Panc1 (cell line): ENCODE data around the gene METTL26. TPM values are rescaled to one million over a fixed set of nuclear protein-coding genes. Genes with fewer than 3 reads are reported as not detected.

ENCODE experiments used
- ATAC-seq: fragments of 200-7000 bp; cut with Tn5 transposase; 2 replicates; pipeline ENCODE4 v1.9.1; 2020; ENCODE audit warnings: mild to moderate bottlenecking, moderate library complexity
- BruUV-seq: library from RNA; stranded (reverse); fragments of 400-500 nt; replicated peaks from 2 replicates; lab custom pipeline; 2021; lab: Mats Ljungman, UMichigan
- CTCF ChIA-PET: fragments of 300-600 bp; sonication (Branson Sonifier 250); formaldehyde crosslinking; loops from one replicate; lab custom pipeline; 2022; ENCODE audit warnings: antibody characterized with exemption; lab: Charles Lee
- POLR2A ChIA-PET: fragments of 300-600 bp; sonication (Branson Sonifier 250); formaldehyde crosslinking; loops from one replicate; lab custom pipeline; 2022; ENCODE audit warnings: antibody characterized with exemption; lab: Charles Lee
- DNase-seq: peaks from one replicate; pipeline ENCODE4 v3.0.0-alpha.2; 2010; ENCODE audit warnings: low read depth, low spot score
- H3K27ac ChIP-seq: 2 replicates; pipeline ENCODE4 v1.5.1; 2011; ENCODE audit warnings: mild to moderate bottlenecking, low read length, inconsistent platforms
- H3K27me3 ChIP-seq: fragments of 200-500 bp; sonication (Bioruptor generic); 2 replicates; pipeline ENCODE4 v1.6.0; 2014; ENCODE audit warnings: low read length, inconsistent platforms; ENCODE audit not compliant: control insufficient read depth, insufficient read depth
- H3K36me3 ChIP-seq: fragments of 200-500 bp; sonication (Bioruptor generic); 2 replicates; pipeline ENCODE4 v1.5.1; 2014; ENCODE audit warnings: inconsistent platforms, mild to moderate bottlenecking, low read length, moderate library complexity; ENCODE audit not compliant: control insufficient read depth, insufficient read depth
- H3K4me1 ChIP-seq: 2 replicates; pipeline ENCODE4 v1.5.1; 2011; ENCODE audit warnings: inconsistent platforms, mild to moderate bottlenecking, low read length, moderate library complexity; ENCODE audit not compliant: control insufficient read depth, insufficient read depth
- H3K4me3 ChIP-seq, 2 experiments: 2 replicates each; pipeline ENCODE4 v1.5.1; 2011 to 2012; ENCODE audit warnings: low read depth in 2 of 2, low read length in 2 of 2, mild to moderate bottlenecking in 2 of 2, inconsistent platforms in 1 of 2, moderate library complexity in 1 of 2
- H3K9me3 ChIP-seq: fragments of 200-500 bp; sonication (Bioruptor generic); 2 replicates; pipeline ENCODE4 v1.5.1; 2014; ENCODE audit warnings: low read depth, mild to moderate bottlenecking, inconsistent platforms, low read length, moderate library complexity; ENCODE audit not compliant: control insufficient read depth, insufficient read depth
- POLR2AphosphoS5 ChIP-seq: IDR thresholded peaks from 2 replicates; pipeline ENCODE4 v1.6.1; 2012; ENCODE audit warnings: mild to moderate bottlenecking, low read depth, low read length, moderate library complexity
- REST ChIP-seq, 2 experiments: IDR thresholded peaks; 2 replicates each; pipeline ENCODE4 v1.6.1; 2011 to 2012; ENCODE audit warnings: low read depth in 2 of 2, control low read depth in 1 of 2, low read length in 1 of 2, mild to moderate bottlenecking in 1 of 2, moderate library complexity in 1 of 2; ENCODE audit not compliant: insufficient read depth in 1 of 2
- SIN3A ChIP-seq: IDR thresholded peaks from 2 replicates; pipeline ENCODE4 v1.6.1; 2012; ENCODE audit warnings: low read depth, mild to moderate bottlenecking, low read length, moderate library complexity, borderline replicate concordance; ENCODE audit not compliant: insufficient read depth
- TCF7L2 ChIP-seq: IDR thresholded peaks from 2 replicates; pipeline ENCODE4 v1.6.1; 2011; ENCODE audit warnings: mild to moderate bottlenecking, low read depth, low read length, inconsistent platforms
- in situ Hi-C: cut with HindIII; loops from 2 replicates; pipeline ENCODE4 v1.10.0; 2016; ENCODE audit warnings: low sequenced_read_pairs, low pct_unique_long_range_greater_than_20kb
- intact Hi-C: fragments of 100-400 bp; cut with micrococcal nuclease; formaldehyde crosslinking; loops from one replicate; pipeline ENCODE4 v1.10.0; 2022; ENCODE audit not compliant: unreplicated experiment
- total RNA-seq: library from RNA; stranded (reverse); gene quantifications from one replicate; pipeline ENCODE4 v1.2.1, GENCODE V29; 2021; ENCODE audit not compliant: unreplicated experiment
- TF ChIP-seq, protein P1 (sequence below): fragments of 450-650 bp; IDR thresholded peaks from 2 replicates; pipeline ENCODE4 v1.5.1; 2017; ENCODE audit warnings: mild to moderate bottlenecking

METTL26 gene
- total RNA-seq, 1 experiment from 2014 or later = 91.8 TPM

DNA sequence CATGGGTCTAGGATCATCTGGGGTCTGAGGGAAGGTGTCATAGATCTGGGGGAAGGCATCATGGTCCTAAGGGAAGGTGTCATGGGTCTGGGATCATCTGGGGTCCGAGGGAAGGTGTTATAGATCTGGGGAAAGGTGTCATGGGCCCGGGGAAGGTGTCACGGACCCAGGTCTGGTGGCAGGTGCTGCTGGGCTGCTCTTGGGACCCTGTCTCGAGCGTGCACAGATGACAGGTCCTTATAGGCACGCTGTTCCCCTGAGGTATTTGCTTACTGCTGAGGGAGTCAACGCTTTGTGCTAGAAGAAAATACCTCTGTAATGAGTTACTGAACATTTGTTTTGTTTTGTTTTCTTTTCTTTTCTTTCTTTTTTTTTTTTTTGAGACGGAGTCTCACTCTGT, 44.9 kb downstream of the METTL26 start:
- BruUV-seq = no TSS peak

GRCh38 chr16:590815-591200, 45.3 kb downstream of the METTL26 start:
- no peak for DNase-seq
- peaks cover 41% of the 10 kb centered on the region for H3K4me1 ChIP-seq
- TF ChIP-seq, protein P1, sequence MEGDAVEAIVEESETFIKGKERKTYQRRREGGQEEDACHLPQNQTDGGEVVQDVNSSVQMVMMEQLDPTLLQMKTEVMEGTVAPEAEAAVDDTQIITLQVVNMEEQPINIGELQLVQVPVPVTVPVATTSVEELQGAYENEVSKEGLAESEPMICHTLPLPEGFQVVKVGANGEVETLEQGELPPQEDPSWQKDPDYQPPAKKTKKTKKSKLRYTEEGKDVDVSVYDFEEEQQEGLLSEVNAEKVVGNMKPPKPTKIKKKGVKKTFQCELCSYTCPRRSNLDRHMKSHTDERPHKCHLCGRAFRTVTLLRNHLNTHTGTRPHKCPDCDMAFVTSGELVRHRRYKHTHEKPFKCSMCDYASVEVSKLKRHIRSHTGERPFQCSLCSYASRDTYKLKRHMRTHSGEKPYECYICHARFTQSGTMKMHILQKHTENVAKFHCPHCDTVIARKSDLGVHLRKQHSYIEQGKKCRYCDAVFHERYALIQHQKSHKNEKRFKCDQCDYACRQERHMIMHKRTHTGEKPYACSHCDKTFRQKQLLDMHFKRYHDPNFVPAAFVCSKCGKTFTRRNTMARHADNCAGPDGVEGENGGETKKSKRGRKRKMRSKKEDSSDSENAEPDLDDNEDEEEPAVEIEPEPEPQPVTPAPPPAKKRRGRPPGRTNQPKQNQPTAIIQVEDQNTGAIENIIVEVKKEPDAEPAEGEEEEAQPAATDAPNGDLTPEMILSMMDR = no peak
- no peak for TF ChIP-seq SIN3A
- no peak for TF ChIP-seq POLR2AphosphoS5
- TF ChIP-seq TCF7L2 = no peak
- no peak for TF ChIP-seq REST (IDR thresholded peaks at IDR 0.05; ENCODE audit: insufficient read depth in 1 of 2, low read depth in 2 of 2, low read length in 1 of 2)
- peak overlapping the region; percentile 20 for H3K27ac ChIP-seq
- no TSS peak for BruUV-seq
- H3K9me3 ChIP-seq = no peaks in the 10 kb centered on the region
- no peaks in the 10 kb centered on the region for H3K27me3 ChIP-seq
- POLR2A ChIA-PET = no interaction called here
- H3K4me3 ChIP-seq = peak overlapping the region; percentile 65 to 78
- no peak for ATAC-seq
- intact Hi-C loops = no loop called here
- H3K36me3 ChIP-seq = no peaks in the 10 kb centered on the region
- CTCF ChIA-PET = interaction anchor here (1.0 kb wide), 1 partner anchor 19 kb away, joined by 3 read pairs; no protein-coding TSS in a partner anchor
- in situ Hi-C loops = no loop called here

More for the DNA sequence above, 44.9 kb downstream of the METTL26 start:
- Histone ChIP-seq H3K9me3 (no peaks in the 10 kb centered on the region), H3K4me3 (peak overlapping the region; percentile 65 to 78), H3K36me3 (no peaks in the 10 kb centered on the region), H3K27ac (peak overlapping the region; percentile 20), H3K4me1 (peaks cover 37% of the 10 kb centered on the region), H3K27me3 (no peaks in the 10 kb centered on the region)
- intact Hi-C loops (no loop called here), in situ Hi-C loops (no loop called here)
- ATAC-seq (no peak), DNase-seq (no peak)
- POLR2A ChIA-PET = no interaction called here
- CTCF ChIA-PET = no interaction called here
- TF ChIP-seq, protein P1 = no peak
- no peak for TF ChIP-seq REST (IDR thresholded peaks at IDR 0.05; ENCODE audit: insufficient read depth in 1 of 2, low read depth in 2 of 2, low read length in 1 of 2)
- TF ChIP-seq SIN3A = no peak
- no peak for TF ChIP-seq POLR2AphosphoS5
